MM.1S (cell line): ENCODE results near the gene THRB.

Experiments used
- DNase-seq: peaks from one replicate; pipeline ENCODE4 v3.0.0-alpha.2; 2015
- H2AFZ ChIP-seq: fragments of 300-600 bp; sonication (generic); 2 replicates; pipeline ENCODE4 v1.6.0; 2016; ENCODE audit warnings: antibody characterized with exemption, low read length
- H3F3A ChIP-seq: fragments of 300-600 bp; sonication (generic); 2 replicates; pipeline ENCODE4 v1.6.1; 2016; ENCODE audit warnings: mild to moderate bottlenecking, antibody characterized with exemption, low read length, moderate library complexity, mixed read lengths; ENCODE audit not compliant: insufficient read depth
- H3K27ac ChIP-seq: fragments of 300-600 bp; sonication (generic); 2 replicates; pipeline ENCODE4 v1.5.1; 2016; ENCODE audit warnings: mild to moderate bottlenecking, low read length
- H3K27me3 ChIP-seq: fragments of 300-600 bp; sonication (generic); replicated peaks from 2 replicates; pipeline ENCODE4 v1.6.0; 2016; ENCODE audit warnings: low read length; ENCODE audit not compliant: insufficient read depth
- H3K36me3 ChIP-seq: fragments of 300-600 bp; sonication (generic); replicated peaks from 2 replicates; pipeline ENCODE4 v1.6.1; 2016; ENCODE audit warnings: mild to moderate bottlenecking, low read length, mixed read lengths; ENCODE audit not compliant: insufficient read depth
- H3K4me1 ChIP-seq: fragments of 300-600 bp; sonication (generic); 2 replicates; pipeline ENCODE4 v1.6.1; 2016; ENCODE audit warnings: low read length, mixed read lengths
- H3K4me2 ChIP-seq: fragments of 300-600 bp; sonication (generic); 2 replicates; pipeline ENCODE4 v1.6.0; 2016; ENCODE audit warnings: low read depth, low read length
- H3K4me3 ChIP-seq: fragments of 300-600 bp; sonication (generic); 2 replicates; pipeline ENCODE4 v1.5.1; 2016; ENCODE audit warnings: low read length, mixed read lengths
- H3K79me2 ChIP-seq: fragments of 300-600 bp; sonication (generic); 2 replicates; pipeline ENCODE4 v1.6.1; 2016; ENCODE audit warnings: mixed run types, low read length, mixed read lengths
- H3K9ac ChIP-seq: fragments of 300-600 bp; sonication (generic); 2 replicates; pipeline ENCODE4 v1.6.1; 2016; ENCODE audit warnings: low read length, mixed read lengths
- H3K9me2 ChIP-seq: fragments of 300-600 bp; sonication (generic); replicated peaks from 2 replicates; pipeline ENCODE4 v1.6.1; 2016; ENCODE audit warnings: mild to moderate bottlenecking, low read length, mixed read lengths; ENCODE audit not compliant: insufficient read depth
- H3K9me3 ChIP-seq: fragments of 300-600 bp; sonication (generic); replicated peaks from 2 replicates; pipeline ENCODE4 v1.6.1; 2016; ENCODE audit warnings: mild to moderate bottlenecking, low read length, mixed read lengths; ENCODE audit not compliant: insufficient read depth
- H4K20me1 ChIP-seq: fragments of 300-600 bp; sonication (generic); 2 replicates; pipeline ENCODE4 v1.6.1; 2016; ENCODE audit warnings: mild to moderate bottlenecking, low read length, moderate library complexity, mixed read lengths; ENCODE audit not compliant: insufficient read depth
- CTCF ChIP-seq: fragments of 300-600 bp; sonication (generic); IDR thresholded peaks from 2 replicates; pipeline ENCODE4 v1.5.1; 2016; ENCODE audit warnings: antibody characterized with exemption, low read length, mixed read lengths
- EZH2 ChIP-seq: fragments of 300-600 bp; sonication (generic); optimal IDR thresholded peaks from 2 replicates; pipeline ENCODE3; 2017; ENCODE audit warnings: low read depth, mild to moderate bottlenecking, antibody characterized with exemption, low read length, mixed read lengths
- EZH2phosphoT487 ChIP-seq: fragments of 300-600 bp; sonication (generic); IDR thresholded peaks from 2 replicates; pipeline ENCODE4 v1.6.1; 2018; ENCODE audit warnings: antibody characterized with exemption, low read length

The THRB gene

GRCh38 chr3:24493746-24494617 lies 668 bp downstream of the THRB start:
- H3K27ac ChIP-seq: no peak overlapping the region
- no peak for DNase-seq
- no peaks in the 10 kb centered on the region for H3K9me2 ChIP-seq
- no peaks in the 10 kb centered on the region for H3K4me1 ChIP-seq
- no peaks in the 10 kb centered on the region for H3F3A ChIP-seq
- peaks cover 17% of the 10 kb centered on the region; the same call in 1 of the 2 replicates for H3K27me3 ChIP-seq
- peak overlapping the region; percentile 88 for H3K4me2 ChIP-seq
- TF ChIP-seq EZH2 (no peak), CTCF (no peak), EZH2phosphoT487 (no peak)
- H3K9me3 ChIP-seq: no peaks in the 10 kb centered on the region
- H4K20me1 ChIP-seq: no peaks in the 10 kb centered on the region
- peak overlapping the region; percentile 70 for H2AFZ ChIP-seq
- no peaks in the 10 kb centered on the region for H3K79me2 ChIP-seq
- peak overlapping the region; percentile 70; the same call in 1 of the 2 replicates for H3K4me3 ChIP-seq
- no peak overlapping the region for H3K9ac ChIP-seq
- no peaks in the 10 kb centered on the region for H3K36me3 ChIP-seq

GRCh38 chr3:24492971-24493551 lies 1.6 kb downstream of the THRB start:
- Histone ChIP-seq H3K36me3 (no peaks in the 10 kb centered on the region), H3K79me2 (no peaks in the 10 kb centered on the region), H2AFZ (no peak overlapping the region), H3K27ac (no peak overlapping the region), H3K4me2 (no peak overlapping the region), H3F3A (no peaks in the 10 kb centered on the region), H3K27me3 (peaks cover 17% of the 10 kb centered on the region; the same call in 1 of the 2 replicates), H4K20me1 (no peaks in the 10 kb centered on the region), H3K9me3 (no peaks in the 10 kb centered on the region), H3K4me1 (no peaks in the 10 kb centered on the region), H3K9ac (no peak overlapping the region), H3K4me3 (no peak overlapping the region), H3K9me2 (no peaks in the 10 kb centered on the region)
- no peak for DNase-seq
- TF ChIP-seq CTCF (no peak), EZH2 (no peak), EZH2phosphoT487 (no peak)

GRCh38 chr3:24490151-24490550 lies 4.5 kb downstream of the THRB start:
- Histone ChIP-seq H2AFZ (no peak overlapping the region), H3K4me2 (no peak overlapping the region), H4K20me1 (no peaks in the 10 kb centered on the region), H3K9me3 (no peaks in the 10 kb centered on the region), H3F3A (no peaks in the 10 kb centered on the region), H3K9me2 (no peaks in the 10 kb centered on the region), H3K4me3 (no peak overlapping the region), H3K36me3 (no peaks in the 10 kb centered on the region), H3K9ac (no peak overlapping the region), H3K79me2 (no peaks in the 10 kb centered on the region), H3K27ac (no peak overlapping the region), H3K27me3 (peaks cover 12% of the 10 kb centered on the region; the same call in 1 of the 2 replicates), H3K4me1 (no peaks in the 10 kb centered on the region)
- TF ChIP-seq EZH2 (no peak), EZH2phosphoT487 (no peak), CTCF (no peak)
- DNase-seq: no peak
